Epithelial cell of esophagus (primary cell): ENCODE measurements around the gene ZCRB1.
"Not testable (repeated sequence)": the region's sequence is repeated elsewhere in the genome, so short reads cannot be mapped to it uniquely, and the experiment has no call there.

Experiments used
- DNase-seq: peaks from one replicate; pipeline ENCODE4 v3.0.0; 2010; ENCODE audit warnings: low read depth
- H3K4me3 ChIP-seq: 2 replicates; pipeline ENCODE4 v1.5.1; 2011; ENCODE audit warnings: mild to moderate bottlenecking, low read length, control low read depth
- CTCF ChIP-seq: IDR thresholded peaks from 2 replicates; pipeline ENCODE4 v1.5.1; 2011; ENCODE audit warnings: low read depth, mild to moderate bottlenecking, low read length, control low read depth, inconsistent platforms; ENCODE audit not compliant: insufficient read depth; ENCODE audit errors: missing control alignments

The ZCRB1 gene

DNA sequence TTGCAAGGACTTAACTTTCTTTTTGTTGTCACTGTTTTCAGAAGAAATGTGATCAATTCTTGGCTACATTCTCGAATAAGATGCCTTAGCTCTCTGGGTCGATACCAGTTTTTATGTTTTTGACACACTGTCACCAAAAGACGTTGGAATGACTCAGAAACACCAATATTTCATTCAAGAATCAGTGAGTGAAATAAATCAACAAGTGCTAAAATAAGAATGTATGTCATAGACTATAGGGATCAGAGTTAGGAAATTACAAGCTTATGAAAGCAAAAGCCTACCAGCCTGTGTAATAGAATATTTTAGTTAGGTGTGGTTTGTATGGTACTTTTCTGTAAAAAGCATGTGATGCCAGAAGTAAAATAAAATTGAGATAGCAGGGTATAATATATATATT is 17.8 kb upstream of the ZCRB1 start:
- H3K4me3 ChIP-seq, result no peak overlapping the region
- no peak for TF ChIP-seq CTCF
- no peak for DNase-seq

GRCh38 chr12:42342028-42342427 is 16.1 kb upstream of the ZCRB1 start:
- TF ChIP-seq CTCF, result no peak
- H3K4me3 ChIP-seq, result no peak overlapping the region

GRCh38 chr12:42338280-42338679 is 12.4 kb upstream of the ZCRB1 start:
- TF ChIP-seq CTCF, result no peak
- DNase-seq, result no peak
- H3K4me3 ChIP-seq, result no peak overlapping the region

More at GRCh38 chr12:42342028-42342427, 16.1 kb upstream of the ZCRB1 start:
- no peak for DNase-seq

DNA sequence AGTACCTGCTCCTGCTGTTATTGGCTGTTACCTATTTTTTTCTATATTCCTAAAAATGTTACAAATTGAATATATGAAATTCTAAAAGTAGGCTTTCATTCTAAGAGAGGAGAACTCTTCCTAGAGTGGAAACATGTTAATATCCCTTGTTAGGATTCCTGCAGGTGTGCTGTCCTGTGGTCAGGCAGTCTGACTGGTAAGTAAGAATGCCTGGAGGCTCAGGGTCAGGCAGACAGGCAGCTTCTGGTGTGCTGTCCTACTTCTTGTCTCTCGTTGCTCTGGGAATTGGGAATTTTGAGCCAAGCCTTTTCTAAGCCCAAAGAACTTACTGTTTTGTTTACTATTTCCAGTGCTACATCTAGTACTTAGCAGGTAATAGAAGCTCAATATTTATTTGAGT is 10.4 kb upstream of the ZCRB1 start:
- DNase-seq, result no peak

GRCh38 chr12:42332301-42333285 is 6.7 kb upstream of the ZCRB1 start:
- TF ChIP-seq CTCF, result peak; percentile 55
- DNase-seq, result peak; percentile 56
- no peak overlapping the region for H3K4me3 ChIP-seq

More for the DNA sequence above, 10.4 kb upstream of the ZCRB1 start:
- no peak for TF ChIP-seq CTCF
- no peak overlapping the region for H3K4me3 ChIP-seq

- not testable (repeated sequence) for DNase-seq
These were observed 4.2 kb upstream of the ZCRB1 start for GRCh38 chr12:42330097-42330496.

GRCh38 chr12:42327227-42327590 is 1.3 kb upstream of the ZCRB1 start:
- H3K4me3 ChIP-seq, result peak overlapping the region; percentile 100
- TF ChIP-seq CTCF, result no peak
- no peak for DNase-seq

More at GRCh38 chr12:42330097-42330496, 4.2 kb upstream of the ZCRB1 start:
- not testable (repeated sequence) for H3K4me3 ChIP-seq
